Caco-2 (cell line): Measurements from ENCODE around the gene NBDY. TPM values are rescaled to one million over a fixed set of nuclear protein-coding genes. Genes with fewer than 3 reads are reported as not detected.

Source experiments
- BruUV-seq: library from RNA; stranded (reverse); fragments of 400-500 nt; replicated peaks from 2 replicates; lab custom pipeline; 2021; lab: Mats Ljungman, UMichigan
- CTCF ChIA-PET: fragments of 300-600 bp; sonication (Branson Sonifier 250); formaldehyde crosslinking; loops from one replicate; lab custom pipeline; 2022; ENCODE audit warnings: antibody characterized with exemption; lab: Charles Lee
- POLR2A ChIA-PET: fragments of 300-600 bp; sonication (Branson Sonifier 250); formaldehyde crosslinking; loops from one replicate; lab custom pipeline; 2022; ENCODE audit warnings: antibody characterized with exemption; lab: Charles Lee
- DNase-seq, 2 experiments: peaks; one replicate each; pipeline versions ENCODE4 v3.0.0 to v3.0.0-alpha.2; 2020 to 2022
- H3K27me3 ChIP-seq: replicated peaks from 2 replicates; pipeline ENCODE4 v1.6.0; 2011; ENCODE audit warnings: low read length; ENCODE audit not compliant: control insufficient read depth, insufficient read depth
- H3K36me3 ChIP-seq: 2 replicates; pipeline ENCODE4 v1.5.1; 2011; ENCODE audit warnings: low read length; ENCODE audit not compliant: control insufficient read depth, insufficient read depth
- H3K4me1 ChIP-seq: fragments of 250-450 bp; sonication (Bioruptor Pico); 2 replicates; pipeline ENCODE4 v1.5.1; 2020; ENCODE audit warnings: mild to moderate bottlenecking
- H3K4me3 ChIP-seq: 2 replicates; pipeline ENCODE4 v1.5.1; 2011; ENCODE audit warnings: low read depth, mild to moderate bottlenecking, control low read depth, low read length
- H3K9me3 ChIP-seq: fragments of 250-450 bp; sonication (Bioruptor Pico); 2 replicates; pipeline ENCODE4 v1.5.1; 2020; ENCODE audit warnings: mild to moderate bottlenecking, moderate library complexity
- H3K27ac Mint-ChIP-seq: one replicate; pipeline ENCODE4 v1.8.0; 2022; ENCODE audit warnings: mixed read lengths; ENCODE audit not compliant: unreplicated experiment
- H3K27me3 Mint-ChIP-seq: one replicate; pipeline ENCODE4 v1.8.0; 2022; ENCODE audit warnings: mixed read lengths; ENCODE audit not compliant: insufficient read depth, unreplicated experiment
- H3K36me3 Mint-ChIP-seq: one replicate; pipeline ENCODE4 v1.8.0; 2022; ENCODE audit warnings: mild to moderate bottlenecking, mixed read lengths; ENCODE audit not compliant: insufficient read depth, unreplicated experiment
- H3K4me1 Mint-ChIP-seq: one replicate; pipeline ENCODE4 v1.8.0; 2022; ENCODE audit warnings: low read depth, mixed read lengths; ENCODE audit not compliant: unreplicated experiment
- H3K4me3 Mint-ChIP-seq: one replicate; pipeline ENCODE4 v1.8.0; 2022; ENCODE audit warnings: mild to moderate bottlenecking, moderate library complexity, mixed read lengths; ENCODE audit not compliant: unreplicated experiment
- H3K9me3 Mint-ChIP-seq: one replicate; pipeline ENCODE4 v1.8.0; 2022; ENCODE audit warnings: mixed read lengths; ENCODE audit not compliant: unreplicated experiment
- intact Hi-C: fragments of 100-400 bp; cut with micrococcal nuclease; formaldehyde crosslinking; loops from one replicate; pipeline ENCODE4 v1.10.0; 2022; ENCODE audit not compliant: unreplicated experiment
- total RNA-seq: library from RNA; stranded (reverse); gene quantifications from 2 replicates; pipeline ENCODE4 v1.2.3, GENCODE V29; 2022
- TF ChIP-seq, protein P1 (sequence below), 2 experiments: fragments of 200-600 bp in 1 of 2; IDR thresholded peaks; 1 replicate in 1 of 2; 2 replicates in 1 of 2; pipeline versions ENCODE4 v1.5.1 to v1.8.0; 2011 to 2022; ENCODE audit warnings: antibody characterized with exemption in 1 of 2, control low read depth in 1 of 2, inconsistent platforms in 1 of 2, low read depth in 1 of 2, low read length in 1 of 2, mild to moderate bottlenecking in 1 of 2, moderate library complexity in 1 of 2; ENCODE audit not compliant: insufficient read depth in 1 of 2, severe bottlenecking in 1 of 2, unreplicated experiment in 1 of 2

The NBDY gene
- total RNA-seq, 1 experiment from 2014 or later = 29.4 TPM

DNA sequence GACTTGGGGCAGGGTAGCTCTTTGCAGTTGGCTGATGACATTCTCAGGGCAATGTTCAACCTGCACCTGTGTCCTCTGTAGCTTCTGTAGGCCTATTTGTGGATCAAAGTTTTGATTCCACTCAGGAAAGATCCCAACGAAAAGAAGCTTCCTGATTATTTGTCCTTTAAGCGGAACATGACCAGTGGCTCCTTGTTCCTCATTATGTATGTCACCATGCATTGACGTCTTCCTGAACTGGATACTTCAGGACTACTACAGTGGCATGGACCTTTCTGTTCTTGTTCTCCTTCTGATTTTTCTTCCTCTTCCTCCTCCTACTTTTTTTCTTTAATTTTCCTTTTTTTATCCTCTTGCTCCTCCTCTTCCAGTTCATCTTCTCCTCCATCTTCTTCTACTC, 62.4 kb downstream of the NBDY start:
- no peaks in the 10 kb centered on the region for H3K4me1 ChIP-seq
- no peak for DNase-seq
- no peaks in the 10 kb centered on the region for H3K27me3 ChIP-seq
- Mint-ChIP-seq H3K27ac (no peak overlapping the region), H3K4me3 (no peak overlapping the region), H3K9me3 (no peaks in the 10 kb centered on the region), H3K36me3 (no peaks in the 10 kb centered on the region), H3K4me1 (no peaks in the 10 kb centered on the region), H3K27me3 (no peaks in the 10 kb centered on the region)
- no peak overlapping the region for H3K4me3 ChIP-seq
- intact Hi-C loops = no loop called here
- H3K9me3 ChIP-seq = no peaks in the 10 kb centered on the region
- no peaks in the 10 kb centered on the region for H3K36me3 ChIP-seq
- ChIA-PET POLR2A (no interaction called here), CTCF (no interaction called here)
- BruUV-seq = no TSS peak
- TF ChIP-seq, protein P1, sequence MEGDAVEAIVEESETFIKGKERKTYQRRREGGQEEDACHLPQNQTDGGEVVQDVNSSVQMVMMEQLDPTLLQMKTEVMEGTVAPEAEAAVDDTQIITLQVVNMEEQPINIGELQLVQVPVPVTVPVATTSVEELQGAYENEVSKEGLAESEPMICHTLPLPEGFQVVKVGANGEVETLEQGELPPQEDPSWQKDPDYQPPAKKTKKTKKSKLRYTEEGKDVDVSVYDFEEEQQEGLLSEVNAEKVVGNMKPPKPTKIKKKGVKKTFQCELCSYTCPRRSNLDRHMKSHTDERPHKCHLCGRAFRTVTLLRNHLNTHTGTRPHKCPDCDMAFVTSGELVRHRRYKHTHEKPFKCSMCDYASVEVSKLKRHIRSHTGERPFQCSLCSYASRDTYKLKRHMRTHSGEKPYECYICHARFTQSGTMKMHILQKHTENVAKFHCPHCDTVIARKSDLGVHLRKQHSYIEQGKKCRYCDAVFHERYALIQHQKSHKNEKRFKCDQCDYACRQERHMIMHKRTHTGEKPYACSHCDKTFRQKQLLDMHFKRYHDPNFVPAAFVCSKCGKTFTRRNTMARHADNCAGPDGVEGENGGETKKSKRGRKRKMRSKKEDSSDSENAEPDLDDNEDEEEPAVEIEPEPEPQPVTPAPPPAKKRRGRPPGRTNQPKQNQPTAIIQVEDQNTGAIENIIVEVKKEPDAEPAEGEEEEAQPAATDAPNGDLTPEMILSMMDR (IDR thresholded peaks at IDR 0.05; ENCODE audit: insufficient read depth in 1 of 2, low read depth in 1 of 2, low read length in 1 of 2, severe bottlenecking in 1 of 2, unreplicated experiment in 1 of 2) = no peak

DNA sequence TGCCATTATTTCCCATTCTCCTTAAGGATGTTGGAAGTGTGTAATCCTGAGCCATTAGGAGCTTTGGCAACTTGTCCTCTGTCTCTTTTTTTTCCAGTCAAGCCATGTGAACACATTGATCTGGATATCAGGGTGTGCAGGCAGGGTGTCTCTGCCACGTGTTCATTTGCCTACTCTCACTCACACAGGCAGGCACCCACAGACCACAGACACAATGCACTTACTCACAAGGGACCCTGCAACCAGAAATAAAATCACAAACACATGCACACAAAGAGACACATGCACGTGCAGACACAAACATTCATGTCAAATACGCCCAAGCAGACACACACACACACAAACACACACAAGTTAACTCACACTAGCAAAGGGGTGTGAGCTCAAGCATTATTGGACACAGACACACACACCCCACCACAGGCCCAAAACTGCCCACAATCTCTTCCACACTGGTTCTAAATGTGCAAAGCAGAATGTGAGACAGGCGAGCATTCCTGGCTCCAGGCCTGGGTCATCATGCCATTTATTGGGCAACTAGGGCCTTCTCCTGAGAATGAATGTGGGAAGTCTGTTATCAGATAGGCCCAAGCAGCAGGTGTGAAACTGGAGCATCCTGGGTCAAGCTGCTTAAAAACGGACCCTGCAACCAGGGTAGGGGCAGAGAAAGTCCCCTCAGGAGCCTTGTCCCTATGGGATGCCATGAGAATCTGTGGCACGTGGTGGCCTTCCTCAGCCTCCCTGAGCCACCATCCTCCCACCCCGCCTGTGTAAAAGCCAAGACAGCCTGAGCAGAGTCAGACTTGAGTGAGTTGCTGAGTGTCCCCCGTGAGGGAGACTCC, 63.4 kb downstream of the NBDY start:
- POLR2A ChIA-PET = no interaction called here
- no peaks in the 10 kb centered on the region for H3K27me3 Mint-ChIP-seq
- DNase-seq = no peak
- Histone ChIP-seq H3K27me3 (no peaks in the 10 kb centered on the region), H3K9me3 (no peaks in the 10 kb centered on the region), H3K4me3 (no peak overlapping the region), H3K36me3 (no peaks in the 10 kb centered on the region), H3K4me1 (no peaks in the 10 kb centered on the region)
- CTCF ChIA-PET = no interaction called here
- intact Hi-C loops = no loop called here
- no peak overlapping the region for H3K27ac Mint-ChIP-seq
- H3K9me3 Mint-ChIP-seq = no peaks in the 10 kb centered on the region
- H3K4me1 Mint-ChIP-seq = no peaks in the 10 kb centered on the region
- no TSS peak for BruUV-seq
- no peak overlapping the region for H3K4me3 Mint-ChIP-seq
- TF ChIP-seq, protein P1 (IDR thresholded peaks at IDR 0.05; ENCODE audit: insufficient read depth in 1 of 2, low read depth in 1 of 2, low read length in 1 of 2, severe bottlenecking in 1 of 2, unreplicated experiment in 1 of 2) = no peak
- H3K36me3 Mint-ChIP-seq = no peaks in the 10 kb centered on the region

DNA sequence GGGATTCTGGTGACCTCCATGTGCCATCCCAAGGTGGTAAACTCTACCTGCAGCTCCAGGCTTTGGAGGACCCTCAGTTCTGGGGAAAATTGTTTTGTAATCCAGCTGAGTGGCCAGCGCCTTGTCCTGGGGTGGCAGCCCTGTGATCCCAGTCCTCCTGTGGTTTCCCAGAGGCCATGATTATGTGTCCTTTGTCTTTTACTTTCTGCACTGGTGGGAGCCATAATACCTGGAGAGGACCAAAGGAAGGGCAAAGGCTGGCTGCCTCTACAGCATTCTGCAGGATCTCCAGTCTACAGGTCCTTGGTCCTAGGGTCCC, 64.0 kb downstream of the NBDY start:
- Mint-ChIP-seq H3K36me3 (no peaks in the 10 kb centered on the region), H3K9me3 (no peaks in the 10 kb centered on the region), H3K4me3 (no peak overlapping the region), H3K27me3 (no peaks in the 10 kb centered on the region), H3K27ac (no peak overlapping the region), H3K4me1 (no peaks in the 10 kb centered on the region)
- TF ChIP-seq, protein P1 (IDR thresholded peaks at IDR 0.05; ENCODE audit: insufficient read depth in 1 of 2, low read depth in 1 of 2, low read length in 1 of 2, severe bottlenecking in 1 of 2, unreplicated experiment in 1 of 2) = no peak
- H3K4me1 ChIP-seq = no peaks in the 10 kb centered on the region
- ChIA-PET POLR2A (no interaction called here), CTCF (no interaction called here)
- intact Hi-C loops = no loop called here
- no TSS peak for BruUV-seq
- no peaks in the 10 kb centered on the region for H3K36me3 ChIP-seq
- DNase-seq = no peak
- H3K4me3 ChIP-seq = no peak overlapping the region
- H3K27me3 ChIP-seq = no peaks in the 10 kb centered on the region
- H3K9me3 ChIP-seq = no peaks in the 10 kb centered on the region
